ENCODE data around the gene CUTA.

DNA sequence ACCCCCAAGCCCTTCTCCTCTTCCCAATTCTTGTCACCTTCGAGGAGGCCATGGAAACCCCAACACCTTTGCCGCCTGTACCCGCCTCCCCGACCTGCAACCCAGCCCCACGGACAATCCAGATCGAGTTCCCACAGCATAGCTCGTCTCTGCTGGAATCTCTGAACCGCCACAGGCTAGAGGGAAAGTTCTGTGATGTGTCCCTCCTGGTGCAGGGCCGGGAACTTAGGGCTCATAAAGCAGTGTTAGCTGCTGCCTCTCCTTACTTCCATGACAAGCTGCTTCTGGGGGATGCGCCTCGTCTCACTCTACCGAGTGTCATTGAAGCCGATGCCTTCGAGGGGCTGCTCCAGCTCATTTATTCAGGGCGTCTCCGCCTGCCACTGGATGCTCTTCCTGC is 37.1 kb upstream of the CUTA start:
- TF ChIP-seq EZH2 (IDR thresholded peaks at IDR 0.05) (no peak), POLR2AphosphoS5 (IDR thresholded peaks at IDR 0.05; ENCODE audit: low read depth, low read length) (no peak)
- TF ChIP-seq, protein P1, sequence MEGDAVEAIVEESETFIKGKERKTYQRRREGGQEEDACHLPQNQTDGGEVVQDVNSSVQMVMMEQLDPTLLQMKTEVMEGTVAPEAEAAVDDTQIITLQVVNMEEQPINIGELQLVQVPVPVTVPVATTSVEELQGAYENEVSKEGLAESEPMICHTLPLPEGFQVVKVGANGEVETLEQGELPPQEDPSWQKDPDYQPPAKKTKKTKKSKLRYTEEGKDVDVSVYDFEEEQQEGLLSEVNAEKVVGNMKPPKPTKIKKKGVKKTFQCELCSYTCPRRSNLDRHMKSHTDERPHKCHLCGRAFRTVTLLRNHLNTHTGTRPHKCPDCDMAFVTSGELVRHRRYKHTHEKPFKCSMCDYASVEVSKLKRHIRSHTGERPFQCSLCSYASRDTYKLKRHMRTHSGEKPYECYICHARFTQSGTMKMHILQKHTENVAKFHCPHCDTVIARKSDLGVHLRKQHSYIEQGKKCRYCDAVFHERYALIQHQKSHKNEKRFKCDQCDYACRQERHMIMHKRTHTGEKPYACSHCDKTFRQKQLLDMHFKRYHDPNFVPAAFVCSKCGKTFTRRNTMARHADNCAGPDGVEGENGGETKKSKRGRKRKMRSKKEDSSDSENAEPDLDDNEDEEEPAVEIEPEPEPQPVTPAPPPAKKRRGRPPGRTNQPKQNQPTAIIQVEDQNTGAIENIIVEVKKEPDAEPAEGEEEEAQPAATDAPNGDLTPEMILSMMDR (IDR thresholded peaks at IDR 0.05 in 2 of 3, conservative IDR thresholded peaks at IDR 0.05 in 1 of 3; ENCODE audit: borderline replicate concordance in 1 of 3, insufficient read depth in 1 of 3, low read depth in 2 of 3, low read length in 2 of 3) = no peak
